ENCODE data around the gene CFD. TPM values are rescaled to one million over a fixed set of nuclear protein-coding genes. Genes with fewer than 3 reads are reported as not detected.
A peak's percentile ranks its signal among the peaks of the same experiment; 100 is the strongest.

CFD gene
- total and polyA plus RNA-seq, 10 of the 15 experiments (the other 5 are each of a cell fraction or from before 2014, with no cell fraction given), result 0.05 to 1.1 (median 0.38) TPM; not detected in 4

DNA sequence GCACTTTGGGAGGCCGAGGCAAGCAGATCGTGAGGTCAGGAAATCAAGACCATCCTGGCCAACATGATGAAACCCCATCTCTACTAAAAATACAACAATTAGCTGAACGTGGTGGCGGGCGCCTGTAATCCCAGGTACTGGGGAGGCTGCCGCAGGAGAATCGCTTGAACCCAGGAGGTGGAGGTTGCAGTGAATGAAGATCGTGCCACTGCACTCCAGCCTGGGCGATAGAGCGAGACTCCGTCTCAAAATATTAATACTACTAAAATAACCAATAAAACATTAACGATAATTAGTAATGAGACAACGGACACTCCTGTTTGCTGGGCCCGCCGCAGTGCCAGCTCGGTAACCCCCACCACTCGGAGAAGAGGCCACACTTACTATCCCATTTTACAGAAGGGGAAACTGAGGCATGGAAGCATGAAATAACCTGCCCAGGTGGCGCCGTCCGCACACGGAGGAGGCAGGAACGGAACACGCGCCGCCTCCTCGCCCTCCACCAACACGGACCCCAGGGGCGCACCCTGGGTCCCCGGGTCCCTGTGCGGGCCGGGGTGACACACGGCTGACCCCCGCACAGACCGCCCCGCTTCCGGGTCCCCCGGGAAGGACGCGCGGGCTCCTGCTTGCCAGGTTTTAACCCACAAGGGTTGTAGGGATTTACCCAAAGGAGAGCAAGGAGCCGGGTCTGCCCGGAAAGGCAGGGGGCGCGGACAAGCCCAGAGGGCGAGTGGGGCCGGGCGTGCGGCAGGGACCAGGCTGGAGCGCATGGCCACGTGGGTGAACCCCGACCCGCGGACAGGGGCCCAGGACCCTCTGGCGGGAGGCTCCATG lies 52.0 kb downstream of the CFD start:
- ChIA-PET POLR2A (no interaction called here), RAD21 (ENCODE audit: unreplicated experiment) (no interaction called here), SMC1A (ENCODE audit: uncharacterized antibody, unreplicated experiment) (interaction anchor here (1.7 kb wide), 1 partner anchor 48 kb away, joined by 8 read pairs; no protein-coding TSS in a partner anchor), CTCF (no interaction called here)
- ATAC-seq (no peak), FAIRE-seq (no peak), DNase-seq (ENCODE audit: low read depth, low spot score) (no peak)
- Histone ChIP-seq H3K4me2 (ENCODE audit: control insufficient read depth, insufficient read depth) (peak overlapping the region; percentile 30; the same call in 1 of the 2 replicates), H3K9ac (ENCODE audit: control insufficient read depth, insufficient read depth, low read length) (no peak overlapping the region), H3K4me1 (ENCODE audit: control insufficient read depth, insufficient read depth, low read length) (peaks cover 33% of the 10 kb centered on the region), H2AFZ (ENCODE audit: control insufficient read depth, low read depth, low read length) (no peak overlapping the region), H3K36me3 (ENCODE audit: control insufficient read depth in 2 of 2, insufficient read depth in 2 of 2, low read length in 1 of 2) (no peaks in the 10 kb centered on the region; a peak in 1 of 4 replicates), H3K79me2 (ENCODE audit: control insufficient read depth, insufficient read depth, low read length) (peaks cover 19% of the 10 kb centered on the region), H3K9me3 (replicated peaks; ENCODE audit: control insufficient read depth, insufficient read depth, low read length) (no peaks in the 10 kb centered on the region), H3K4me3 (no peak overlapping the region), H3K27ac (ENCODE audit: control insufficient read depth, insufficient read depth) (no peak overlapping the region), H4K20me1 (ENCODE audit: control insufficient read depth, insufficient read depth) (no peaks in the 10 kb centered on the region), H3K27me3 (replicated peaks in 1 of 2; ENCODE audit: control insufficient read depth in 2 of 2, insufficient read depth in 2 of 2, low read length in 1 of 2) (no peaks in the 10 kb centered on the region)
- TF ChIP-seq CREM (IDR thresholded peaks at IDR 0.05; ENCODE audit: low read depth) (no peak), CHD4 (IDR thresholded peaks at IDR 0.05) (0 out of 2 replicates have a peak, but pooled peaks have one; percentile 36), ESRRA (IDR thresholded peaks at IDR 0.05; ENCODE audit: low read length) (no peak), IKZF1 (conservative IDR thresholded peaks at IDR 0.05) (0 out of 2 replicates have a peak, but pooled peaks have one; percentile 34), SREBF2 (IDR thresholded peaks at IDR 0.05; ENCODE audit: low read length) (no peak), SKIL (IDR thresholded peaks at IDR 0.05; ENCODE audit: low read depth, poor library complexity, severe bottlenecking) (no peak), GATAD2B (conservative IDR thresholded peaks at IDR 0.05; ENCODE audit: low read depth) (peak; percentile 53; the same call in 1 of the 2 replicates), POLR2A (IDR thresholded peaks at IDR 0.05; ENCODE audit: low read depth, low read length) (peak; percentile 17; the same call in 1 of the 2 replicates), MLLT1 (IDR thresholded peaks at IDR 0.05) (peak; percentile 94)
- TF ChIP-seq, protein P1, sequence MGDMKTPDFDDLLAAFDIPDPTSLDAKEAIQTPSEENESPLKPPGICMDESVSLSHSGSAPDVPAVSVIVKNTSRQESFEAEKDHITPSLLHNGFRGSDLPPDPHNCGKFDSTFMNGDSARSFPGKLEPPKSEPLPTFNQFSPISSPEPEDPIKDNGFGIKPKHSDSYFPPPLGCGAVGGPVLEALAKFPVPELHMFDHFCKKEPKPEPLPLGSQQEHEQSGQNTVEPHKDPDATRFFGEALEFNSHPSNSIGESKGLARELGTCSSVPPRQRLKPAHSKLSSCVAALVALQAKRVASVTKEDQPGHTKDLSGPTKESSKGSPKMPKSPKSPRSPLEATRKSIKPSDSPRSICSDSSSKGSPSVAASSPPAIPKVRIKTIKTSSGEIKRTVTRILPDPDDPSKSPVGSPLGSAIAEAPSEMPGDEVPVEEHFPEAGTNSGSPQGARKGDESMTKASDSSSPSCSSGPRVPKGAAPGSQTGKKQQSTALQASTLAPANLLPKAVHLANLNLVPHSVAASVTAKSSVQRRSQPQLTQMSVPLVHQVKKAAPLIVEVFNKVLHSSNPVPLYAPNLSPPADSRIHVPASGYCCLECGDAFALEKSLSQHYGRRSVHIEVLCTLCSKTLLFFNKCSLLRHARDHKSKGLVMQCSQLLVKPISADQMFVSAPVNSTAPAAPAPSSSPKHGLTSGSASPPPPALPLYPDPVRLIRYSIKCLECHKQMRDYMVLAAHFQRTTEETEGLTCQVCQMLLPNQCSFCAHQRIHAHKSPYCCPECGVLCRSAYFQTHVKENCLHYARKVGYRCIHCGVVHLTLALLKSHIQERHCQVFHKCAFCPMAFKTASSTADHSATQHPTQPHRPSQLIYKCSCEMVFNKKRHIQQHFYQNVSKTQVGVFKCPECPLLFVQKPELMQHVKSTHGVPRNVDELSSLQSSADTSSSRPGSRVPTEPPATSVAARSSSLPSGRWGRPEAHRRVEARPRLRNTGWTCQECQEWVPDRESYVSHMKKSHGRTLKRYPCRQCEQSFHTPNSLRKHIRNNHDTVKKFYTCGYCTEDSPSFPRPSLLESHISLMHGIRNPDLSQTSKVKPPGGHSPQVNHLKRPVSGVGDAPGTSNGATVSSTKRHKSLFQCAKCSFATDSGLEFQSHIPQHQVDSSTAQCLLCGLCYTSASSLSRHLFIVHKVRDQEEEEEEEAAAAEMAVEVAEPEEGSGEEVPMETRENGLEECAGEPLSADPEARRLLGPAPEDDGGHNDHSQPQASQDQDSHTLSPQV (IDR thresholded peaks at IDR 0.05), result no peak
- in situ Hi-C loops (cut with MboI), result no loop called here
- 92% methylated on average over 41 of the region's 54 CpGs for whole genome bisulfite sequencing (ENCODE audit: insufficient coverage, insufficient replicate concordance, low lambda C conversion rate, missing lambda C conversion rate)
- no TSS peak for BruUV-seq (replicated peaks)
- intact Hi-C loops (cut with micrococcal nuclease; ENCODE audit: unreplicated experiment), result no loop called here
